Uterus (tissue), 4 donors: Measurements from ENCODE around the gene ZCWPW1. TPM values are rescaled to one million over a fixed set of nuclear protein-coding genes. Genes with fewer than 3 reads are reported as not detected.
"Not testable (repeated sequence)": the region's sequence is repeated elsewhere in the genome, so short reads cannot be mapped to it uniquely, and the experiment has no call there.

Experiments
- DNase-seq, 2 donors: peaks; one replicate each; pipeline ENCODE4 v3.0.0-alpha.2; 2019 to 2020
- H3K27ac ChIP-seq, 2 donors: fragments of 200-600 bp; sonication (generic); 1 replicate in 1 of 2; 2 replicates in 1 of 2; pipeline ENCODE4 v1.5.1; 2016 to 2018
- H3K27me3 ChIP-seq, 2 donors: fragments of 200-600 bp; sonication (generic); one replicate each; pipeline ENCODE4 v1.5.1; 2018 to 2019; ENCODE audit warnings: control low read depth in 1 of 2
- H3K36me3 ChIP-seq, 2 donors: fragments of 200-600 bp; sonication (generic); one replicate each; pipeline ENCODE4 v1.5.1; 2019; ENCODE audit warnings: control low read depth in 1 of 2
- H3K4me1 ChIP-seq, 2 donors: fragments of 200-600 bp; sonication (generic); one replicate each; pipeline ENCODE4 v1.5.1; 2018 to 2019; ENCODE audit warnings: control low read depth in 1 of 2
- H3K4me3 ChIP-seq, 2 donors: fragments of 200-600 bp; sonication (generic); 1 replicate in 1 of 2; 2 replicates in 1 of 2; pipeline ENCODE4 v1.5.1; 2018 to 2019; ENCODE audit warnings: mild to moderate bottlenecking in 1 of 2
- H3K9me3 ChIP-seq, 2 donors: fragments of 200-600 bp; sonication (generic); one replicate each; pipeline ENCODE4 v1.5.1; 2019; ENCODE audit warnings: control low read depth in 1 of 2
- POLR2A ChIP-seq, 2 donors: fragments of 450-650 bp; IDR thresholded peaks; one replicate each; pipeline ENCODE4 v1.6.1; 2016; ENCODE audit warnings: antibody characterized with exemption in 2 of 2, mild to moderate bottlenecking in 1 of 2, moderate library complexity in 1 of 2
- intact Hi-C: fragments of 100-400 bp; cut with DNase I; formaldehyde crosslinking; loops from one replicate; pipeline ENCODE4 v1.15.1; 2023; ENCODE audit warnings: low total_unique reads
- total RNA-seq, 4 donors: library from RNA; depleted of rRNA in 3 of 4; stranded (reverse); fragments of >200 nt in 3 of 4; gene quantifications; one replicate each; pipeline versions ENCODE4 v1.1.0 to v1.2.4, GENCODE V29; 2014 to 2023
- TF ChIP-seq, protein P1 (sequence below), 4 experiments: fragments of 200-600 bp in 2 of 4; fragments of 450-650 bp in 2 of 4; sonication (generic) in 2 of 4; IDR thresholded peaks; one replicate each; pipeline ENCODE4 v1.5.1; 2016 to 2019; ENCODE audit warnings: antibody characterized with exemption in 4 of 4, mild to moderate bottlenecking in 2 of 4, moderate library complexity in 1 of 4
- donor health status: DM: yes; HTN: yes; CAD: no.

Gene ZCWPW1
- total RNA-seq, 4 donors from 2014 or later, result 1.5 to 6.1 (median 5.2) TPM; not detected in 1

DNA sequence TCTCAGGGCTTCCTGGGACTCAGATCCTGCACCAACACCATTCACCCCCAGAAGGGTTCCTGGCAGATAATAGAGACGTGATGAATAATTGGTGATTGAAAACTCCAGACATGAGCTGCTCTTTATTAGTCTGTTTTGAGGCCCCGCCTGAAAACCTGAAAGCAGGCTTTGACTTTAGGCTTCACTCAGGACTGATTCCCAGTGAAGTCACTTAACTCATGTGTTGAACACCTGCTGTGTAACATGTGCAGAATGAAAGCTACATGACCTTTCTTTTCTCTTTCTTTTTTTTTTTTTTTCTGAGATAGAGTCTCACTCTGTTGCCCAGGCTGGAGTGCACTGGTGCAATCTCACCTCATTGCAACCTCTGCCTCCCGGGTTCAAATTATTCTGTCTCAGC lies 26.7 kb upstream of the ZCWPW1 start:
- H3K27ac ChIP-seq, result no peak overlapping the region
- H3K9me3 ChIP-seq, result no peaks in the 10 kb centered on the region
- DNase-seq, result no peak
- TF ChIP-seq, protein P1, sequence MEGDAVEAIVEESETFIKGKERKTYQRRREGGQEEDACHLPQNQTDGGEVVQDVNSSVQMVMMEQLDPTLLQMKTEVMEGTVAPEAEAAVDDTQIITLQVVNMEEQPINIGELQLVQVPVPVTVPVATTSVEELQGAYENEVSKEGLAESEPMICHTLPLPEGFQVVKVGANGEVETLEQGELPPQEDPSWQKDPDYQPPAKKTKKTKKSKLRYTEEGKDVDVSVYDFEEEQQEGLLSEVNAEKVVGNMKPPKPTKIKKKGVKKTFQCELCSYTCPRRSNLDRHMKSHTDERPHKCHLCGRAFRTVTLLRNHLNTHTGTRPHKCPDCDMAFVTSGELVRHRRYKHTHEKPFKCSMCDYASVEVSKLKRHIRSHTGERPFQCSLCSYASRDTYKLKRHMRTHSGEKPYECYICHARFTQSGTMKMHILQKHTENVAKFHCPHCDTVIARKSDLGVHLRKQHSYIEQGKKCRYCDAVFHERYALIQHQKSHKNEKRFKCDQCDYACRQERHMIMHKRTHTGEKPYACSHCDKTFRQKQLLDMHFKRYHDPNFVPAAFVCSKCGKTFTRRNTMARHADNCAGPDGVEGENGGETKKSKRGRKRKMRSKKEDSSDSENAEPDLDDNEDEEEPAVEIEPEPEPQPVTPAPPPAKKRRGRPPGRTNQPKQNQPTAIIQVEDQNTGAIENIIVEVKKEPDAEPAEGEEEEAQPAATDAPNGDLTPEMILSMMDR (IDR thresholded peaks at IDR 0.05), result no peak
- no peak for TF ChIP-seq POLR2A (IDR thresholded peaks at IDR 0.05)
- intact Hi-C loops, result no loop called here
- H3K4me3 ChIP-seq, result no peak overlapping the region
- no peaks in the 10 kb centered on the region for H3K36me3 ChIP-seq
- H3K4me1 ChIP-seq, result no peaks in the 10 kb centered on the region
- H3K27me3 ChIP-seq, result no peaks in the 10 kb centered on the region

DNA sequence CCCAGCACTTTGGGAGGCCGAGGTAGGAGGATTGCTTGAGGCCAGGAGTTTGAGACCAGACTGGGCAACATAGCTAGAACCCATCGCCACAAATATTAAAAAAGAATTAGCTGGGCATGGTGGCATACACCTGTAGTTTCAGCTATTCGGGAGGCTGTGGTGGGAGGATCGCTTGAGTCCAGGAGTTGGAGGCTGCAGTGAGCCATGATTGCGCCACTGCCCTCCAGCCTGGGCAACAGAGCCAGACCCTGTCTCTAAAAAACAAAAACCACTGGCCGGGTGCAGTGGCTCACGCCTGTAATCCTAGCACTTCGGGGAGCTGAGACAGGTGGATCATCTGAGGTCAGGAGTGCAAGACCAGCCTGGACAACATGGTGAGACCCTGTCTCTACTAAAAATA lies 25.4 kb upstream of the ZCWPW1 start:
- H3K4me1 ChIP-seq, H3K36me3 ChIP-seq, H3K27me3 ChIP-seq, intact Hi-C loops, DNase-seq, H3K9me3 ChIP-seq, H3K27ac ChIP-seq, H3K4me3 ChIP-seq: not testable (repeated sequence)

DNA sequence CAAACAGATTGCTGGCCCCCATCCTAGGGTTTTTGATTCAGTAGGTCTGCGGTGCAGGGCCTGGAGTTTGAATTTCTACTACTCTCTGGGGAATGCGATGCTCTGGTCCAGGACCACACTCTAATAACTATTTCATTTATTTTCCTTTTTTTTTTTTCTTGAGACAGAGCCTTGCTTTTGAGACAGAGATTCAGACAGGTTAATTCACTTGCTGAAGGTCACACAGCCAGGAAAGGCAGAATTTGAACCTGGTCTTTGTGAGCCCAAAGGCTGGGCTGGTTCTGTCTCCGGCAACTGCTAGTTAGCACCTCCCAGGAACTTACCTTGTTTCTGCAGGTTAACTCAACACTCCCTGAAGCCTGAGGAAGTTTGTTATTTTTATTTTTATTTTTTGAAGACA lies 24.0 kb upstream of the ZCWPW1 start:
- H3K27me3 ChIP-seq, result no peaks in the 10 kb centered on the region
- H3K4me3 ChIP-seq, result no peak overlapping the region
- H3K36me3 ChIP-seq, result no peaks in the 10 kb centered on the region
- no peaks in the 10 kb centered on the region for H3K4me1 ChIP-seq
- no peaks in the 10 kb centered on the region for H3K9me3 ChIP-seq
- intact Hi-C loops, result no loop called here
- no peak for DNase-seq
- H3K27ac ChIP-seq, result no peak overlapping the region
- TF ChIP-seq, protein P1 (IDR thresholded peaks at IDR 0.05), result no peak
- TF ChIP-seq POLR2A (IDR thresholded peaks at IDR 0.05), result no peak

DNA sequence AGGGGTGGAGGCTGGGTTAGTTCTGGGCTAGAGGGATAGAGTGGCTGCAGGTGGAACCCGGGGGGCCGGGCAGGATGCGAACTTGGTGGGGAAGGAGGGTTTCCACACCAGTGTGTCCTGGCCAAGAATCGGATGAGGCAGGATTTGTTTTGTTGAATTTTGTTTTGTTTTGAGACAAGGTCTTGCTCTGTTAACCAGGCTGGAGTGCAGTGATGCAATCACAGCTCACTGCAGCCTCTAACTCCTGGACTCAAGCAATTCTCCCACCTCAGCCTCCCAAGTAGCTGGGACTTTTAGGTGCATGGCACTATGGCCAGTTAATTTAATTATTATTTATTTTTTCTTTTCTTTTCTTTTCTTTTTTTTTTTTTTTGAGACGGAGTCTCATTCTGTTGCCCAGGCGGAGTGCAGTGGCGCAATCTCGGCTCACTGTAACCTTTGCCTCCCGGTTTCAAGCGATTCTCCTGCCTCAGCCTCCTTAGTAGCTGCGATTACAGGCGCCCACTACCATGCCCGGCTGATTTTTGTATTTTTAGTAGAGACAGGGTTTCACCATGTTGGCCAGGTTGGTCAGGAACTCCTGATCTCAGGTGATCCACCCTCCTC lies 20.8 kb upstream of the ZCWPW1 start:
- Histone ChIP-seq H3K9me3 (no peaks in the 10 kb centered on the region), H3K4me1 (no peaks in the 10 kb centered on the region), H3K27me3 (no peaks in the 10 kb centered on the region), H3K4me3 (no peak overlapping the region), H3K36me3 (no peaks in the 10 kb centered on the region), H3K27ac (peak overlapping the region in 1 of 2 donors; percentile 86)
- DNase-seq, result no peak
- TF ChIP-seq POLR2A (IDR thresholded peaks at IDR 0.05), result no peak
- TF ChIP-seq, protein P1 (IDR thresholded peaks at IDR 0.05), result no peak
- intact Hi-C loops, result no loop called here

DNA sequence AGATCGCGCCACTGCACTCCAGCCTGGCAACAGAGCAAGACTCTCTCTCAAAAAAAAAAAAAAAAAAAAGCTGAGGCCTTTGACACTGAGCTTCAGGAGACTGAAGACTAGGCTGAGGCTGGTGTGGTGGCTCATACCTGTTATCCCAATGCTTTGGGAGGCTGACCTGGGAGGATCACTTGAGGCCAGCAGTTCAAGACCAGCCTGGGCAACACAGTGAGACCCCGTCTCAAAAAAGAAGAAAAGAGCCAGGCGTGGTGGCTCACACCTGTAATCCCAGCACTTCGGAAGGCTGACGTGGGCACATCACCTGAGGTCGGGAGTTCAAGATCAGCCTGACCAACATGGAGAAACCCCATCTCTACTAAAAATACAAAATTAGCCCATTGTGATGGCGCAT lies 18.9 kb upstream of the ZCWPW1 start:
- H3K36me3 ChIP-seq, H3K4me1 ChIP-seq, H3K9me3 ChIP-seq, H3K27ac ChIP-seq, H3K27me3 ChIP-seq, H3K4me3 ChIP-seq, intact Hi-C loops, DNase-seq: not testable (repeated sequence)

DNA sequence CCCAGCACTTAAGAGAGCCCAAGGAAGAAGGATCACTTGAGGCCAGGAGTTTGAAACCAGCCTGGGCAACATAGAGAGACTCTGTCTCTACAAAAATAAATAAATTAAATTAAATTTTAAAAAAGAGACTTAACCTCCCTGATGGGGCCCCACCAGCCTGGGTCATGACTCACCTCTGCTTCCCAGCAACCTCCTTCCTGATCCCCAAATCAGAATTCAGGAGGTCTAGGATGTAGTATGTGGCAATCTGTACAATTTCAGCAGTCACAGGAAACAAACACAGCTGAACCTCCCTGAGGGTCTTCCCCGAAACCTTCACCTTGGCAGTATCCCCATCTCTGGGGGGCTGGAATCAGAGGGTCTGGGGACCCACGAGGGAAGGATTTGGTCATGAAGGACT lies 17.5 kb upstream of the ZCWPW1 start:
- H3K9me3 ChIP-seq, result no peaks in the 10 kb centered on the region
- no peak overlapping the region for H3K4me3 ChIP-seq
- H3K36me3 ChIP-seq, result no peaks in the 10 kb centered on the region
- intact Hi-C loops, result no loop called here
- no peak for TF ChIP-seq POLR2A (IDR thresholded peaks at IDR 0.05)
- TF ChIP-seq, protein P1 (IDR thresholded peaks at IDR 0.05), result no peak
- DNase-seq, result no peak
- H3K27ac ChIP-seq, result peak overlapping the region in 1 of 2 donors; percentile 75
- H3K4me1 ChIP-seq, result no peaks in the 10 kb centered on the region
- H3K27me3 ChIP-seq, result no peaks in the 10 kb centered on the region
